ENCODE data around the gene OR5B3.

DNA sequence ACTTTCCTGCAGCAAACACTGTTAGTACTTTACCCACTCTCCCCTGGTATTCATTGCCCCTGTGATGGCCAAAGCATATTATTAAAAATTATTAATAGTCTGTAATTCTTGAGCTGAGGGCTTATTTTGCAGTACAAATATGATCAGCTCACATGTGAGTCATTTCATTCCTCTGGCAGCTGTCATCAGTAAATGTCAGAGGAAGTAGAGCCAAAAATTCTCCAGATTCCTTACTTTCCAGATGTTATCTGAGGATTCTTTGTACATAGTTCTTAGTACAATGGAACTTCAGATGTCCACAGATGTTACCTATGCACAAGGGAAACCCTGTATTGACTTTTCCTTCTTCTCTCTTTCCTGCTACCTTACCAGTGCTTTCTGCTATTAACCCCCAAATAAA lies 12.5 kb downstream of the OR5B3 start:
- TF ChIP-seq, protein P1, sequence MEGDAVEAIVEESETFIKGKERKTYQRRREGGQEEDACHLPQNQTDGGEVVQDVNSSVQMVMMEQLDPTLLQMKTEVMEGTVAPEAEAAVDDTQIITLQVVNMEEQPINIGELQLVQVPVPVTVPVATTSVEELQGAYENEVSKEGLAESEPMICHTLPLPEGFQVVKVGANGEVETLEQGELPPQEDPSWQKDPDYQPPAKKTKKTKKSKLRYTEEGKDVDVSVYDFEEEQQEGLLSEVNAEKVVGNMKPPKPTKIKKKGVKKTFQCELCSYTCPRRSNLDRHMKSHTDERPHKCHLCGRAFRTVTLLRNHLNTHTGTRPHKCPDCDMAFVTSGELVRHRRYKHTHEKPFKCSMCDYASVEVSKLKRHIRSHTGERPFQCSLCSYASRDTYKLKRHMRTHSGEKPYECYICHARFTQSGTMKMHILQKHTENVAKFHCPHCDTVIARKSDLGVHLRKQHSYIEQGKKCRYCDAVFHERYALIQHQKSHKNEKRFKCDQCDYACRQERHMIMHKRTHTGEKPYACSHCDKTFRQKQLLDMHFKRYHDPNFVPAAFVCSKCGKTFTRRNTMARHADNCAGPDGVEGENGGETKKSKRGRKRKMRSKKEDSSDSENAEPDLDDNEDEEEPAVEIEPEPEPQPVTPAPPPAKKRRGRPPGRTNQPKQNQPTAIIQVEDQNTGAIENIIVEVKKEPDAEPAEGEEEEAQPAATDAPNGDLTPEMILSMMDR (IDR thresholded peaks at IDR 0.05), result no peak
- no peak for TF ChIP-seq POLR2A (IDR thresholded peaks at IDR 0.05)
- no peak for TF ChIP-seq EP300 (IDR thresholded peaks at IDR 0.05)

All from upper lobe of left lung (tissue), 4 donors.